Omental fat pad (tissue), 4 donors: ENCODE measurements around the gene CC2D1A. TPM values are rescaled to one million over a fixed set of nuclear protein-coding genes. Genes with fewer than 3 reads are reported as not detected.

Experiments
- ATAC-seq: fragments of 150-250 bp; one replicate; pipeline ENCODE4 v1.9.1; 2016; ENCODE audit warnings: mild to moderate bottlenecking, moderate library complexity; ENCODE audit not compliant: low FRiP score
- DNase-seq: peaks from one replicate; pipeline ENCODE4 v3.0.0-alpha.2; 2019; ENCODE audit warnings: low spot score
- total RNA-seq, 4 donors: library from RNA; depleted of rRNA; stranded (reverse); fragments of >200 nt; gene quantifications; one replicate each; pipeline ENCODE4 v1.1.0, GENCODE V29; 2016
- TF ChIP-seq, protein P1 (sequence below), 3 donors: fragments of 450-650 bp; IDR thresholded peaks; one replicate each; pipeline ENCODE4 v1.5.1; 2016 to 2017; ENCODE audit warnings: antibody characterized with exemption in 3 of 3, mild to moderate bottlenecking in 3 of 3, moderate library complexity in 2 of 3

CC2D1A gene
- total RNA-seq, 4 donors from 2014 or later, result 12.3 to 24.9 (median 15.6) TPM

DNA sequence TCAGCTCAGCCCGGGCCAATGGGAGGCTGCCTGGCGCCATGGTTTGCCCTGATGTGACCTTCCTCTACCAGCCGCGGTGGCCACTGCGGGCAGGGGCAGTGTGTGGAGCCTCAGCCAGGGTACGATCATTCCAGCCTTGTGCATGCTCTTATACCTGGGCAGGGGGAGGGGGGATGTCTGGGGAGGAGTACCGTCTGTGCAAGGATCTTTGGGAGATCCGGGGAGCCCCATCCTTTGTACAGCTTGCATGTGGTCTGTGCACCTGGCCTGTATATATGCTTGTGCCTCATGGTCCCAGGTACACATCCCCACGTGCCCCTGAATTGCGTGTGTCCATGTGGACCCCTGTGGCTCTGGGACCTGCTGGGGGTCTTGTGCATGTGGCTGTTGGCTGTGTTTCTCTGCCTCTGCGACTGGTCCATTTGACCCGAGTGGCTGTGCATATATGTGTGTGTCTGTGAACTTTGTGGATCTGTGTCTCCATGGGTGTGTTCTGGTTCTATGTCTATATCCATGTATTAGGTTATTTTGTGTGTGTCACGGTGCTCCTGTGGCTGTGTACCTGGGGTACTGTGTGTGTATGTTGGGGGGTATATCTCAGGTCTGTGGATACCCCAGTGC, 41.8 kb upstream of the CC2D1A start:
- DNase-seq, result no peak
- TF ChIP-seq, protein P1, sequence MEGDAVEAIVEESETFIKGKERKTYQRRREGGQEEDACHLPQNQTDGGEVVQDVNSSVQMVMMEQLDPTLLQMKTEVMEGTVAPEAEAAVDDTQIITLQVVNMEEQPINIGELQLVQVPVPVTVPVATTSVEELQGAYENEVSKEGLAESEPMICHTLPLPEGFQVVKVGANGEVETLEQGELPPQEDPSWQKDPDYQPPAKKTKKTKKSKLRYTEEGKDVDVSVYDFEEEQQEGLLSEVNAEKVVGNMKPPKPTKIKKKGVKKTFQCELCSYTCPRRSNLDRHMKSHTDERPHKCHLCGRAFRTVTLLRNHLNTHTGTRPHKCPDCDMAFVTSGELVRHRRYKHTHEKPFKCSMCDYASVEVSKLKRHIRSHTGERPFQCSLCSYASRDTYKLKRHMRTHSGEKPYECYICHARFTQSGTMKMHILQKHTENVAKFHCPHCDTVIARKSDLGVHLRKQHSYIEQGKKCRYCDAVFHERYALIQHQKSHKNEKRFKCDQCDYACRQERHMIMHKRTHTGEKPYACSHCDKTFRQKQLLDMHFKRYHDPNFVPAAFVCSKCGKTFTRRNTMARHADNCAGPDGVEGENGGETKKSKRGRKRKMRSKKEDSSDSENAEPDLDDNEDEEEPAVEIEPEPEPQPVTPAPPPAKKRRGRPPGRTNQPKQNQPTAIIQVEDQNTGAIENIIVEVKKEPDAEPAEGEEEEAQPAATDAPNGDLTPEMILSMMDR (IDR thresholded peaks at IDR 0.05), result no peak
- no peak for ATAC-seq

DNA sequence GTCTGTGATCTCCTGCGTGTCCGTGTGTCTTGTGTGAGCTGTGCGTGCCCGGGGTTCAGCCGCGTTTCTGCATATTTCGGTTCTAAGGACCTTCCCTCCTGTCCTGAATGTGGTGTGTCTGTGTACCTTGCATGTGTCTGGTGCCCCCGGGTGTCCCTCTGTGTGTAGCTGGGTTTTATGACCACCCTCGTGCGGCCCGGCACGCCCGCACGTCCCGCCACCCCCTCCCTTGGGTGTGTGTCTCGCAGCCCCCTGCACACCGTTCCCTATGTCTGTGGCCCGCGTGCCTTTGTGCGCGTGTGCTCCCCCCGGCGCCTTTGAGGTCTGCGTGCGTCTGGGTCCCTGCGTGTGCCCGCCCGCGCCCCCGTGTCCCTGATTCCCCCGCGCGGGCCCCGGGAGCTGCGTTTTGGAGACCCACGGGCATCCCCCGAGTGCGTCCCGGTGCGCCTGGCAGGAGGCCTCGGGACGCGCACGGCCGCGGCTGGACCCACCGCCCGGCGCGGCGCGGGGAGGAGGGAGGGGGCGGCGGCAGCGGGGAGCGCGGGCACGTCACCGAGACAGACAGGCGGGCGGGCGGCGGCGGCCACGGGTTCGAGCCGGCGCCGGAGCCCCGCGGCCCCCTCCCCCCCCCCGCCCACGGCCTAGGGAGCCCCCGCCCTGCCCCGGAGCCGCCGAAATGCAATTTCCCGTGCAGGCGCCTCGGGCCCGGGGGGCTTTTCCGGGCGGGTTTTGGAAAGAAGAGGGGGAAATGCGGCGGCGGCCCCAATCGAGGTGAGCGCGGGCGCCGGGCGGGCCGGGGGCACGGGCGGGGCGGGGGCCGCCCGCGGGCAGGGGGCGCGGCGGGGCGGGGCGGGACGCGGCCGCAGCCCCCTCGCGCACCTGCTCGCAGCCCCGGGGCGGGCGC, 41.1 kb upstream of the CC2D1A start:
- DNase-seq (no peak), ATAC-seq (no peak)
- TF ChIP-seq, protein P1 (IDR thresholded peaks at IDR 0.05), result no peak

DNA sequence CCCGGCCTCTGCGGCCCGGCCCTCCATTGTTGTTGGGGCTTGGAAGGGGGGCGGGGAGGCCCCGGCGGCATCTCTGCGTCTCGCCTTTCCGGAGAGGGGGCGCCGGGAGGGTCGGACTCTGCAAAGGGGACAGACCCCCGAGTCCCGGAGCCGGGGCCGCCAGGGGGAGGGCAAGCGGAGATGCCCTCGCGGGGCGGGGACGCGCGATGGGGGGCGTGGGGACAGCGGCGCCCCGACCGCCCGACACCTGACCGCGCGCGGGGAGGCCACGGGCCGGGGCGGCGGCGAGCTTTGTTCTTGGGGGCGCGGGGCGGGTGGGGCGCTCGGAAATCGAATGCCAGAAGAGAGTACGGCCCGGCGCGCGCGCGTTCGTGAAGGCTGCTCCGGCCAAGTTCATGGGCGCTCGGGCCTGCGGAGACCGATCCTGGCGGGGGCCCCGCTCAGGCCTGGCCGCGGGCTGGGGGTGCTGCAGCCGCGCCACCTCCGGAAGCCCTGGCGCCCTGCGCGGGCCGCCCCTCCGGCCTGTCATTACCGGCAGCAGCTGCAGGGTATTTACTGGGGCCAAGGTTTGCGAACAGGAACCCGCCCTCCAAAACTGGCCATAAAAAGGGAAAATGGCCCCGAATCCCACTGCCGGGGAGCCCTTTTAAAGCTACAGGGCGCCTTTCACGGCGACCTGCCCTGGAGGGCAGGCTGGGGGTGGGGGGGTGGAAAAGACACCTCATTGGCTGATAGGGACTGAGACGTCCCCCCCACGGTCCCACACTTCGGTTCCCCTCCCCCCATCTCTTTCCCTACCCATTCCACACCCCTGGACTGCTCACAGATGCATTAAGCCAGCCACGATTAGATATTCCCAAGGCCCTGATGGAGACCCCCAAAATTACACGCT, 40.2 kb upstream of the CC2D1A start:
- DNase-seq, result no peak
- ATAC-seq, result no peak
- TF ChIP-seq, protein P1 (IDR thresholded peaks at IDR 0.05), result no peak

DNA sequence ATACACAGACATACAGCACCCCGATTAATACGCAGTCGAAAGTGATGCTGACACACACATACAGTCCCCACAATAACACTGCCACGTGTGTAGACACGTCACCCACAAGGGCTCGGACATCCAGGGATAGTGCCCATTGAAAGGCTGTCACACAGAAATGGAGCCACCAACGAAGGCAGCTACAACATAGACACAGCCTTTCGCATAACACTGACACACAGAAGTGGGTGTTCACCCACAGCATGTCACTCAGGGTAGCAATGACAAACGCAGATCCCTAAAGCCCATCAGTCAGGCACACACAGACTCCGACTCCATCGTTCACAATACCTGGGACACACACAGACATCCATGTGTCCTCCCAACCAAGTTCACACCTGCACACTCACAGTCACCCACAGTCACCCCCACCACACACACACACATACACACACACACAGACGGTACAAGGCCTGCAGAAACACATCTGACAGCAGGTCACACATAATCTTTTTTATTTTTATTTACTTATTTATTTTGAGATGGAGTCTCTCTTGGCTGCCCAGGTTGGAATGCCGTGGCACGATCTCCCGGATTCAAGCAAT, 39.4 kb upstream of the CC2D1A start:
- TF ChIP-seq, protein P1 (IDR thresholded peaks at IDR 0.05), result no peak
- DNase-seq (no peak), ATAC-seq (no peak)

DNA sequence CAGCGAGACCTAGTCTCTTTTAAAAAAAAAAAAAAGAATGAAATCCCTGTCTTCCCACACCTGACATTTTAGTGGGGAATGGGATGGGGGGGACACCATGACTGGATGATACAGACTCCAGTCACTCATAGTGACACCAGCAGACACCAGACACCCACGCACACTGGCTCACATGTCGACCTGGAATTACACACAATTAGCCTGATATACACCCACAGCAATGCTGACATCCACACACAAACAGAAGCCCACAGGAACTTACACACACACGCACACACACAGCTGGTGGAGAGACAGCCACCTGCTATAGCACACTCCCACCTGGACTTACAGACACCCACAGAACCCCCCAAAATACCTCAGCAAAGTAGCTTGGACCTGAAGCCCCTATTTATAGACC, 37.3 kb upstream of the CC2D1A start:
- ATAC-seq (no peak), DNase-seq (no peak)
- TF ChIP-seq, protein P1 (IDR thresholded peaks at IDR 0.05), result no peak

DNA sequence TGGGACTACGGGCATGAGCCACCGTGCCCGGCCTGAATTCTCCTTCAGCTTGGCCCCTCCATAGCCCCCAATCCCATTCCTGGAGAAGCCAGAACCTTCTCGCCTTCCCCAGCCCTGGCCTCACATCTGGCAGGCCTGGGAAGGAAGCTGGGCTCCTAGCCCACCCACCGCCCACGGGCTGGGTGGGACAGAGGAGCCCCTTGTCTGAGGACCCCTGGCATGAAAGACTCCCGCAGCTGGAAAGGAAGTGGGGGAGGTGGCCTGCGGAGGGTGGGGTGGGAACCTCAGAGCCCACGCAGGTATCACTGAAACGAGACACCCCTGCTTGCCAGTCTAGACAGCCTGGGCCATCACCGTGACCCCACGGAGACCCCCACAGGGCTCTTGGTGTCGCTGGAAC, 36.7 kb upstream of the CC2D1A start:
- DNase-seq, result no peak
- no peak for ATAC-seq
- TF ChIP-seq, protein P1 (IDR thresholded peaks at IDR 0.05), result no peak
